BJ (cell line): ENCODE measurements around the gene DEK. TPM values are rescaled to one million over a fixed set of nuclear protein-coding genes. Genes with fewer than 3 reads are reported as not detected.

ENCODE experiments used
- CTCF ChIA-PET: fragments of 350-600 bp; formaldehyde crosslinking; extraction: SDS; loops from one replicate; lab custom pipeline; 2021; ENCODE audit warnings: antibody characterized with exemption, inconsistent platforms; lab: Yijun Ruan, JAX
- POLR2A ChIA-PET: fragments of 300-600 bp; sonication (Branson Sonifier 250); formaldehyde crosslinking; extraction: SDS; loops from one replicate; lab custom pipeline; 2021; ENCODE audit warnings: antibody characterized with exemption; lab: Charles Lee
- DNase-seq: peaks from one replicate; pipeline ENCODE4 v3.0.0-alpha.2; 2011; ENCODE audit warnings: low read depth
- H3K27me3 ChIP-seq: 2 replicates; pipeline ENCODE4 v1.6.0; 2011; ENCODE audit warnings: low read length; ENCODE audit not compliant: control insufficient read depth, insufficient read depth
- H3K36me3 ChIP-seq: 2 replicates; pipeline ENCODE4 v1.5.1; 2011; ENCODE audit warnings: low read length; ENCODE audit not compliant: control insufficient read depth, insufficient read depth
- H3K4me3 ChIP-seq: 2 replicates; pipeline ENCODE4 v1.5.1; 2011; ENCODE audit warnings: low read depth, mild to moderate bottlenecking, control low read depth, low read length
- CTCF ChIP-seq: IDR thresholded peaks from 2 replicates; pipeline ENCODE4 v1.5.1; 2011; ENCODE audit warnings: low read depth, mild to moderate bottlenecking, control low read depth, inconsistent platforms, low read length, moderate library complexity; ENCODE audit not compliant: insufficient read depth
- polyA plus RNA-seq: library from polyadenylated mRNA; depleted of rRNA; stranded (reverse); fragments of >200 nt; gene quantifications from 2 replicates; pipeline ENCODE4 v1.2.3, GENCODE V29; 2011

The DEK gene
- polyA plus RNA-seq, 1 experiment: 29.2 TPM

- H3K36me3 ChIP-seq: peaks cover 3% of the 10 kb centered on the region
Observed at GRCh38 chr6:18249271-18249670, 15.1 kb downstream of the DEK start.

GRCh38 chr6:18248698-18249097, 15.6 kb downstream of the DEK start:
- no peak for DNase-seq
- no peaks in the 10 kb centered on the region for H3K27me3 ChIP-seq
- H3K4me3 ChIP-seq: no peak overlapping the region
- POLR2A ChIA-PET: no interaction called here
- peaks cover 3% of the 10 kb centered on the region for H3K36me3 ChIP-seq
- CTCF ChIA-PET: no interaction called here
- TF ChIP-seq CTCF: no peak

More at GRCh38 chr6:18249271-18249670, 15.1 kb downstream of the DEK start:
- H3K27me3 ChIP-seq: no peaks in the 10 kb centered on the region
- CTCF ChIA-PET: no interaction called here
- POLR2A ChIA-PET: no interaction called here
- no peak for DNase-seq
- TF ChIP-seq CTCF: no peak
- H3K4me3 ChIP-seq: no peak overlapping the region

DNA sequence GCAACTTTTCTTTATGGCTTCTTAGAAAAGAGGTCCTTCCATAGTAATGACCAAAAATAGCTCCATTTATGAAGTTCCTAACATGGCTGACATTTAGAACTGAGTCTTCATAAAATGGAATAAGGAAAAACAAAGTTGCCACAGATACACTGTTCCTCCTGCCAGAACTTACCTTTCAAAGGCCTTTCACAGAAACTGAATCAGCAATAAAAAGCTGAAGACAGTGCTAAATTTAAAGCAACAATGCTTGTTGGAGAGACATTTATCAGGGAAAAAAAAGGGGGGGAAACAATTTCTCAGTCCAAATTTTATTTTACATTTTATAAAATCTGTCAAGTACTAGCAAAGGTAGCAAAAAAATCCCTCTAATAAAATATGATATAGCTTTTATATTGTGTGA, 17.3 kb downstream of the DEK start:
- no peak for TF ChIP-seq CTCF
- no peaks in the 10 kb centered on the region for H3K27me3 ChIP-seq
- POLR2A ChIA-PET: no interaction called here
- CTCF ChIA-PET: no interaction called here
- no peak overlapping the region for H3K4me3 ChIP-seq
- DNase-seq: no peak
- H3K36me3 ChIP-seq: peaks cover 3% of the 10 kb centered on the region

DNA sequence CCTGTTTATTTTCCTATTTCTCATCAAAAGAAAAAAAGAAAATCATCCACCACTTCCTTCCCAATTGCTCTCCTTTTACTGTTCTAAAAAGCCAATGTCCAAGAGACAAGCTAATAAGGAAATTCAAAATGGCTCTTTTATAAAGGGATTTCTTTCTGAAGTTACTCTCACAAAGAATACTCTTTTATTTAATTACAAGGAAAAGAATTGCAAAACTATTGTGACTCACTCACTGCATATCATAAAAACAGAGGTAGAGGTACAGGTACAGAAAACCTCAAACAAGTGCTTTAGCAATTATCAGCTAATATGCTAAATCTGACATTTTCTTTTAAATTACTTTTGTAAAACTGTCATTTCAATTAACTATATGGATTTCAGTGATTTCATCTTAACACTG, 18.1 kb downstream of the DEK start:
- DNase-seq: no peak
- Histone ChIP-seq H3K4me3 (no peak overlapping the region), H3K27me3 (no peaks in the 10 kb centered on the region), H3K36me3 (peaks cover 3% of the 10 kb centered on the region)
- CTCF ChIA-PET: no interaction called here
- TF ChIP-seq CTCF: no peak
- POLR2A ChIA-PET: no interaction called here

- TF ChIP-seq CTCF: no peak
- Histone ChIP-seq H3K4me3 (no peak overlapping the region), H3K36me3 (peaks cover 3% of the 10 kb centered on the region), H3K27me3 (no peaks in the 10 kb centered on the region)
- CTCF ChIA-PET: no interaction called here
- DNase-seq: no peak
- POLR2A ChIA-PET: no interaction called here
Observed at GRCh38 chr6:18245642-18246041, 18.7 kb downstream of the DEK start.
